Measurements from ENCODE around the gene FHIT.

DNA sequence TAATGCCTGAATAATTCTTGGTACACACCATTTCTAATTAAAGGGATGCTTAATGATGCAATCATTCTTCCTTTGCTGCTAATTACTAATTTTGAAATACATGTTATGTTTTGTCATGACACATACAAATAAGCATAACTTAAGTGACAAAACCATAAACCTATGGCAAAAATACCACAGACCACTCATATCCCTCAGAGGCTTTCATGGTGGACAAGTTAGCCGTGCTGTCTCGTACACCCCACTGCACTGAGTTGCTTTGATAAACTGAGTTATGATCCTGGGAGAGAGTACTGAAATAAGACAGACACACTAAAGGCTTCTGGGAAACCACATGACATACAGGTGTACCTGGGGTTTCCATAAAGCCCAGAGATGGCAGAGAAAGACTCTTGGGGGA is 913.8 kb downstream of the FHIT start:
- no peak for TF ChIP-seq EP300 (IDR thresholded peaks at IDR 0.05)
- no peak for TF ChIP-seq CTCF (IDR thresholded peaks at IDR 0.05)
- TF ChIP-seq POLR2A (IDR thresholded peaks at IDR 0.05) = no peak
